Head of caudate nucleus (tissue), 42 donors: ENCODE results near the gene KRTAP12-4.
"Not testable (repeated sequence)": the region's sequence is repeated elsewhere in the genome, so short reads cannot be mapped to it uniquely, and the experiment has no call there.

Experiments used
- DNase-seq, 42 donors: peaks; one replicate each; pipeline versions ENCODE4 v3.0.0 to v3.0.0-alpha.2; 2020 to 2021; ENCODE audit warnings: mixed read lengths in 7 of 42
- intact Hi-C: fragments of 100-400 bp; cut with DNase I; formaldehyde crosslinking; loops from one replicate; pipeline ENCODE4 v1.15.0; 2022

Gene KRTAP12-4

DNA sequence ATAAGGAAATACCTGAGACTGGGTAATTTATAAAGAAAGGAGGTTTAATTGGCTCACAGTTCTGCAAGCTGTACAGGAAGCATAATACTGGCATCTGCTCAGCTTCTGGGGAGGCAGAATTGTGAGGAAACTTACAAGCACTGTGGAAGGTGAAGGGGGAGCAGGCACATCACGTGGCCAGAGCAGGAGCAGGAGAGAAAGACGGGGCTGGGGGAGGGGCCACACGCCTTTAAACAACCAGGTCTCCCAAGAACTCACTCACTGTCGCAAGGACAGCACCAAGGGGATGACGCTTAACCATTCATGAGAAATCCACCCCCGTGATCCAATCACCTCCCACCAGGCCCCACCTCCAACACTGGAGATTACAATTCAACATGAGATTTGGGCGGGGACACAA lies 7.1 kb upstream of the KRTAP12-4 start:
- DNase-seq, intact Hi-C loops: not testable (repeated sequence)

DNA sequence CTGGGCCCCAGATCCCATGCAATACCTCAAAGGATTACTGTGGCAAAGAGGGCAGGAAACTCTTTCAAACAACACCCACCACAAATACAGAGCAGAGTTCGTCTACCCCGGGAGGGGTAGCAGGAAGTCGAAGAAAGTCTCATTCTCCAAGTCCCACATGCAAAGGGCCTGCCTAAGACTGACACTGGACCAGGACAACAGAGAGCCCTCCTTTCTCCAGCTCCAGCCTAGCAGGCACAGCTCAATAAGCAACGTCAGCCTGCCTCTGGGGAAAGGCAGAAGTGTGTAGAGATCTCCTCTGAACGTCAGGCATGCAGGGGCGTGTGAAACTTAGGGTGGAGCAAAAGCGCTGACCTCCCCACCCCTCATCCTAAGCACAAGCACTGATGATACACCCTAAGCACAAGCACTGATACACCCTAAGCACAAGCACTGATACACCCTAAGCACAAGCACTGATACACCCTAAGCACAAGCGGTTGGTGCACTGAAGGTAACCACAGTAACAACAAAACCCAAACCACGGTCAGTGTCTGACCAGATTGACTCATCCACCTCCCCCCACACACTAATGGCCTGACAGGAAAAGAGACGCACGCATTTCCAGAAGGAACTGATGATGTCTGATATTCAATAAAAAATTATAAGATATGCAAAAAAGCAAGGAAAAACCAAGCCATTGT lies 4.6 kb upstream of the KRTAP12-4 start:
- DNase-seq, result no peak
- intact Hi-C loops, result no loop called here

DNA sequence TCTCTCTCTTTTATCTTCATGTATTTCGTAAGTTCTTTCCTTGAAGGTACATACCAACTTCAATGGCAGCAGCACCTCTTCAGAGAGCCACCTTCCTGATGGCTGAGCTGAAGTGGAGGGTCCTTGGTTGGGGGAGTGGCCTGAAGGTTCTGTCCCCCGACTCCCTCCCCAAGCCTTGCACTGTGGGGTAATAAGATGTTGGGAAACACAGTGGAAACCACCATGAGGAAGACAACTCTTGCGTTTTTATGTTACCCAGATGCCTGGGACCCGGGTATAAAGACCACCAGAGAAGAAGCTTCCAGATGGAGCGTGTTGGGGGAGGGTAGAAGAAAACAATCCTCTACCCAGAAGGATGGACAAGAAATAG lies 4.1 kb upstream of the KRTAP12-4 start:
- DNase-seq, result no peak
- intact Hi-C loops, result no loop called here

DNA sequence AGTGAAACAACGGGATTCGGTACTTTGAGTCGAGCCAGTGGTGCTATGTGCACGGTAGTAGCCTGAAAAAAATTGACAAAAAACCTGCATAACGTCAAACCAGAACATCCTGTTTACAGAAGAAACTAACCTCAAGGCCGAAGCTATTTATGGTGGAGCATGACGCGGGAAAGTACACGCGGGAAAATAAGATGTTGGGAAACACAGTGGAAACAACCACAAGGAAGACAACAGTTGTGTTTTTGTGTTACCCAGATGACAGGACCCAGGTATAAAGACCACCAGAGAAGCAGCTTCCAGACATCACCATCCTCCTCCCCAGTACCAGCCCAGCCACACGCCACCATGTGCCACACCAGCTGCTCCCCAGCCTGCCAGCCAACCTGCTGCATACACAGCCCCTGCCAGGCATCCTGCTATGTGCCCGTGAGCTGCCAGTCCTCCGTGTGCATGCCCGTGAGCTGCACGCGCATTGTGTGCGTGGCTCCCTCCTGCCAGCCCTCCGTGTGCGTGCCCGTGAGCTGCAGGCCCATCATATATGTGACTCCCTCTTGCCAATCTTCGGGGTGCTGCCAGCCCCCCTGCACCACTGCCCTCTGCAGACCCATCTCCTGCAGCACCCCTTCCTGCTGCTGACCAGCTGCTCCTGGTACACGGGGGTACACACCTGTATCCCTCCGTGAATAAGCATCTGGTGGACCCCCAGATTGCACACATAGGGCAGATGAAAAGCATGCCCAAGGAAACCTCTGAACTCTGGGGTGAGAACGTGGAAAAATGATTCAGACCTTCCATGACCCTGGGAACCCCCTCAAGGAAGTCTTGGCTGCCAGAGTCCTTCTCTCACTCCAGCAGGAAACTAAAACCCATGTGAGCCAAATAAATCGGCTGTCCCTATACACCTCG lies 3.4 kb upstream of the KRTAP12-4 start, which contains the start of gene KRTAP12-3:
KRTAP12-3 (plus strand) TSS at position 298 of the 906 bp plus-strand sequence; CDS start at position 346, 48 bp downstream.
- DNase-seq, result no peak
- intact Hi-C loops, result no loop called here

- no peak for DNase-seq
- intact Hi-C loops, result no loop called here
Observed at GRCh38 chr21:44656868-44657267, 2.4 kb upstream of the KRTAP12-4 start.

GRCh38 chr21:44653656-44654575 lies 543 bp downstream of the KRTAP12-4 start:
- intact Hi-C loops, result no loop called here
- no peak for DNase-seq

DNA sequence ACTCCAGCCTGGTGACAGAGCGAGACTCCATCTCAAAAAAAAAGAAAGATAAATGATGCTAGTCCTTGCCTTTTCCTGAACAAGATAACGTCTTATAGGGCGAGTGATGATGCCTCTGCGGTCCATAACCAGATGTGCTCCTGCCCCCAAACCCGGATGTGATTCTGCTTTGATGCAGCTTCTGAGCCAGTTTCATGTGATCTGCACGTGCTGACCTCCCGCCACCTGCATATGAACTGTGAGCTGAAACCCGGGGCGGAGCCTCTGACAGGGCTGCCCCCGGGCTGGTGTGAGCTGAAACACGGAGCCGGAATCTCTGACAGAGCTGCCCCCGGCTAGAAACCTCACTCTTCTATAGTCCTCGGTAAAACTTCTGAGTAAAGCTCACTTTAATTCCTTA lies 1.3 kb downstream of the KRTAP12-4 start:
- DNase-seq, result no peak
- intact Hi-C loops, result no loop called here

DNA sequence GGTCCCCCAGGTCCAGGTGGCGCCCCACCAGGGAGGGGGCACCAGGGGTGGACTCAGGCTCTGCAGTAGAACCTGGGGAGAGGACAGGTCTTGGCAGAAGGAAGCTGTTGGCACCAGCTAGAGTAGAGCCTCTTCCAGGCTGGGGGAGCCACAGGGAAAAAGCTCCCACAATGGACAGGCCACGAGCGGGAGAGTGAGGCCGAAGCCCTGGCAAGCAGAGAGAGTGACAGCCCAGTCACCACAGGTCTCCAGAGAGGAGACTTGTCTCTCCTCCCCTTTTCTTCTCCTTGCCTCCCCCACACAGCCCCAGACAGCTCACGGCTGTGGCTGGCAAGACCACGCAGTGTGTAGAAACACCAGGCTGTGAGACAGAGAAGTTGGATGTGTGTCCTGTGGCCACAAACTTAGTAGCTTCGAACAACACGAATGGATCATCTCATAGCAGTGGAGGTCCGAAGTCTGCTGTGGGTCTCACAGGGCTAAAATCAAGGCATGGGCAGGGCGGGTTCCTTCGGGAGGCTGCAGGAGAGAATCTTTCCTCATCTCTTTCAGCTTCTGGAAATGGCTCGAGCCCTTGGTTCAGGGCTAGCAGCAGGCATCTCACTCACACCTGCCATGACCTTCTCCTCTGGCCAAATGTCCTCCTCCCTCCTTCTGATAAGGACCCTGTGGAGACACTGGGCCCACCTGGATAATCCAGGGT lies 3.3 kb downstream of the KRTAP12-4 start:
- DNase-seq, result no peak

DNA sequence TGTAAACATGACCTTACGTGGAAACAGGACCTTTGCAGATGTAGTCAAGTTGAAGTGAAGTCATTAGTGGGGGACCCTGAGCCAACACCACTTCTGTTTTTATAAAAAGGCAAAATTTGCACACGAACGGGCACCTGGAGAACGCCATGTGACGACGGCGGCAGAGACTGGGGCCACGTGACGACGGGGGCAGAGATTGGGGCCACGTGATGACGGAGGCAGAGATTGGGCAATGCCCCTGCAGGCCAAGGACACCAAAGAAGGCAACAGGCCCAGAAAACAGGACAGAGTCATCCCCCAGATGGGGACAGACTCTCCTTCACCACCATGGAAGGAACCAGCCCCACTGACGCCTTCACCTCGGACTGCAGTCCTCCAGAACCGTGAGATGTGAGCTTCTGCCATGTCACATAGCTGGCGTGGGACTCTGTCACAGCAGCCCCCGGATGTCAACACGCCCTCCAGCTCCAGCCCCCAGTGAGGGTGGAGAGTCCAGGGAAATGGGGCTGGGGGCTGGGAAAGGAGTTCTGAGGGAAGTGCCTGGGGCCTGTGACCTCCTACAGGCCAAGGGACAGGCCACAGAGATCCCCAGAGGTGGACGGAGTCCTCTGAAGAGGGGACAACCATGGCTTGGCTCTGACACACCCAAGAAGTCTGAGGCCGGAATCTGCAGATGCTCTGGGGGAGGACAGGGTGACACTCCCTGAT lies 4.0 kb downstream of the KRTAP12-4 start:
- intact Hi-C loops, result no loop called here
- DNase-seq, result no peak

More for the DNA sequence above, 3.3 kb downstream of the KRTAP12-4 start:
- intact Hi-C loops, result no loop called here

- DNase-seq, result no peak
- intact Hi-C loops, result no loop called here
Observed at GRCh38 chr21:44649521-44650100, 4.8 kb downstream of the KRTAP12-4 start.

GRCh38 chr21:44648557-44649311 lies 5.7 kb downstream of the KRTAP12-4 start:
- no peak for DNase-seq
- intact Hi-C loops, result no loop called here

DNA sequence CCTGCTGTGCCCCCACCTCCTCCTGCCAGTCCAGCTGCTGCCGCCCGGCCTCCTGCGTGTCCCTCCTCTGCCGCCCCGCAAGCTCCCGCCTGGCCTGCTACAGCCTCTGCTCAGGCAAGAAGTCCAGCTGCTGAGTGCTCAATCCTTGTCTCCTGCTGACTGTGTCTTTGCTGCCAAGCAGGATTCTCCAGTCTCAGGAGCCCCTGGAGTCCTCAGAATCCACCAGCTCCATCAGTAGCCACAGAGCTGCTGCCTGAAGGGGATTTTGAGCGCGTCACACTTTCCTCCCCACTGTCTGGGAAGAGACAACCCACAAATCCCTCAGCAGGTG lies 7.3 kb downstream of the KRTAP12-4 start:
- no peak for DNase-seq
- intact Hi-C loops, result no loop called here

DNA sequence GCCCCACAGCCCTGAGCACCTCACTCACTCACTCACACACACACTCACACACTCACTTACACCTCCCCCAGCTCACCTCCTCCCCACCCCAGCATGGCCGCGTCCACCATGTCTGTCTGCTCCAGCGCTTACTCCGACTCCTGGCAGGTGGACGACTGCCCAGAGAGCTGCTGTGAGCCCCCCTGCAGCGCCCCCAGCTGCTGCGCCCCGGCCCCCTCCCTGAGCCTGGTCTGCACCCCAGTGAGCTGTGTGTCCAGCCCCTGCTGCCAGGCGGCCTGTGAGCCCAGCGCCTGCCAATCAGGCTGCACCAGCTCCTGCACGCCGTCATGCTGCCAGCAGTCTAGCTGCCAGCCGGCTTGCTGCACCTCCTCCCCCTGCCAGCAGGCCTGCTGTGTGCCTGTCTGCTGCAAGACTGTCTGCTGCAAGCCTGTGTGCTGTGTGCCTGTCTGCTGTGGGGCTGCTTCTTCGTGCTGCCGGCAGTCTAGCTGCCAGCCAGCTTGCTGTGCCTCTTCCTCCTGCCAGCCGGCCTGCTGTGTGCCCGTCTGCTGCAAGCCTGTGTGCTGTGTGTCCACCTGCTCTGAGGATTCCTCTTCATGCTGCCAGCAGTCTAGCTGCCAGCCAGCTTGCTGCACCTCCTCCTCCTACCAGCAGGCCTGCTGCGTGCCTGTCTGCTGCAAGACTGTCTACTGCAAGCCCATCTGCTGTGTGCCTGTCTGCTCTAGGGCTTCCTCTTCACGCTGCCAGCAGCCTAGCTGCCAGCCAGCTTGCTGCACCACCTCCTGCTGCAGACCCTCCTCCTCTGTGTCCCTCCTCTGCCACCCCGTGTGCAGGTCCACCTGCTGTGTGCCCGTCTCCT lies 7.9 kb downstream of the KRTAP12-4 start, which contains the start of gene KRTAP10-11:
KRTAP10-11 (plus strand) TSS at position 49 of the 856 bp plus-strand sequence; CDS start at position 94, 45 bp downstream.
- DNase-seq, intact Hi-C loops: not testable (repeated sequence)

GRCh38 chr21:44644878-44645277 lies 9.6 kb downstream of the KRTAP12-4 start:
- intact Hi-C loops, result no loop called here
- DNase-seq, result no peak

DNA sequence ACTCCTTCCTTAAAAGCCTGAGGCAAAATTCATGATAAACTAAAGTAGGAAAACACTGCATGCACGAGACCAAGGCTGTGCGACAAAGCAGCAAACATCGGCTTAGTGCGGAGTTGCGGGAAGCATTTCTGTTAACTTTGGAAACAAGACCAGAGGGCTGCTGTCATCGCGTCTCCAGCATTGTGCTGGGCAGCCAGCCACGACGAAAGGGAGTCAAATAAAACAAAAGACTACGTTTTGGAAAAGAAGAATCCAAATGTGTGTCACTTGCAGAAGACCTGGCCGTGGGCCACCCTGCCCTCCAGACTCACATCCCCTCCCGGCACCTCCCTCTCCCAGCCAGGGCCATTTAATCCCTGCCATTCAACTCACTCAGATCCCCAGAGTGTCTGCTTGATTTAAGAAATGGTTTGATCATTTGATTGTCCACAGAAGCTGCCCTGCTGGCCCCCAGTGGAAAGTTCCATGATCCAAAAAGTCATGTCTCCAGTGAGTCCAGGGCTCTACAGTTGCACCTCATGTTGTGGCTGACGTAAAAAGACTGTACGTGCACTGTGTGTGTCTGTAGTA lies 10.6 kb downstream of the KRTAP12-4 start:
- intact Hi-C loops, result no loop called here
- DNase-seq, result no peak

DNA sequence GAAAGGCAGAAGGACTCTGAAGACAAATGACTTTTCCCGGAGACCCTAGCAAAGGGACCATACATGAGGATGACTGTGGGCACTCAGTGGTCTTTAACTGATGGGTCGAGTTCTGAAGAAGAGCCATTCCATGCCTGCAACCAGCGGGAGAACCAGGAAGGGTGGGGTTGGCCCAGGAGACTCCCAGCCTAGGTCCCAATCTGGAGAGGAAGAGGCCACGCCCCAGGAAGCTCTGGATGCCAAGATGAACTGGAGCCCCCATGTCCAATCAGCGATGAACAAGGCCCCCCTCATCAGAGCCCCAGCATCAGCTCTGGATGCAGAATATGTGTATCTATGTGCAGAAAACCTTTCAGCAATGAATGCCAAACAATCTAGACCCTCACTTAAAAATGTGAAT lies 13.7 kb downstream of the KRTAP12-4 start:
- no peak for DNase-seq
- intact Hi-C loops, result no loop called here
